Measurements from ENCODE around the gene GTF2E1.

DNA sequence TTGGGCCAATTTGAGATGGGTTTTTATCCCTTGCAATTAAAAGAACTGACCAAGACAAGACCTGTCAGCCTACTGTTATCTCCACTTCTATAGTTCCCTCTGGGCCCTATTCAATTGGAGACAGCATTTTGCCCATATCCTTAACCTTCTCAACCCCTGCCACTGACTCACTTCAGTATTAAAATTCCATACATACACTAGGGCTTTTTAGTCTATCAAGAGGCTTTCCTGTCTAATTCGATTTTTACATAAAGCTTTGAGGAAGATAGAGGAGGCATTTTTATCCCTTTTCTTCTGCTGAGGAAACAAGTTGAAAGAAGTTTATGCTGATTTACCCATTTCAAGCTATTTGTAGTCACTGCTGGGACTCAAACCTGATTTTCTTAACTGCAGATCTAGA, 51.1 kb downstream of the GTF2E1 start:
- TF ChIP-seq CTCF (IDR thresholded peaks at IDR 0.05; ENCODE audit: low read depth, low read length) (no peak), POLR2A (IDR thresholded peaks at IDR 0.05; ENCODE audit: extremely low read depth, insufficient read length) (no peak), MAX (IDR thresholded peaks at IDR 0.05; ENCODE audit: low read depth, low read length) (no peak), MYC (IDR thresholded peaks at IDR 0.05; ENCODE audit: low read depth, low read length) (no peak)

All from NB4 (cell line).